Thyroid gland (tissue), 4 donors: ENCODE data around the gene SMC3.

Source experiments
- POLR2A ChIP-seq, 2 donors: fragments of 450-650 bp; IDR thresholded peaks; one replicate each; pipeline ENCODE4 v1.6.1; 2017; ENCODE audit warnings: antibody characterized with exemption in 2 of 2, mild to moderate bottlenecking in 2 of 2, moderate library complexity in 1 of 2
- TF ChIP-seq, protein P1 (sequence below), 6 experiments: fragments of 200-600 bp in 3 of 6; fragments of 450-650 bp in 3 of 6; sonication (generic) in 3 of 6; IDR thresholded peaks; one replicate each; pipeline ENCODE4 v1.5.1; 2016 to 2019; ENCODE audit warnings: antibody characterized with exemption in 6 of 6, mild to moderate bottlenecking in 2 of 6, inconsistent platforms in 1 of 6, moderate library complexity in 1 of 6

GRCh38 chr10:110553905-110554304, 13.6 kb upstream of the SMC3 start:
- TF ChIP-seq, protein P1, sequence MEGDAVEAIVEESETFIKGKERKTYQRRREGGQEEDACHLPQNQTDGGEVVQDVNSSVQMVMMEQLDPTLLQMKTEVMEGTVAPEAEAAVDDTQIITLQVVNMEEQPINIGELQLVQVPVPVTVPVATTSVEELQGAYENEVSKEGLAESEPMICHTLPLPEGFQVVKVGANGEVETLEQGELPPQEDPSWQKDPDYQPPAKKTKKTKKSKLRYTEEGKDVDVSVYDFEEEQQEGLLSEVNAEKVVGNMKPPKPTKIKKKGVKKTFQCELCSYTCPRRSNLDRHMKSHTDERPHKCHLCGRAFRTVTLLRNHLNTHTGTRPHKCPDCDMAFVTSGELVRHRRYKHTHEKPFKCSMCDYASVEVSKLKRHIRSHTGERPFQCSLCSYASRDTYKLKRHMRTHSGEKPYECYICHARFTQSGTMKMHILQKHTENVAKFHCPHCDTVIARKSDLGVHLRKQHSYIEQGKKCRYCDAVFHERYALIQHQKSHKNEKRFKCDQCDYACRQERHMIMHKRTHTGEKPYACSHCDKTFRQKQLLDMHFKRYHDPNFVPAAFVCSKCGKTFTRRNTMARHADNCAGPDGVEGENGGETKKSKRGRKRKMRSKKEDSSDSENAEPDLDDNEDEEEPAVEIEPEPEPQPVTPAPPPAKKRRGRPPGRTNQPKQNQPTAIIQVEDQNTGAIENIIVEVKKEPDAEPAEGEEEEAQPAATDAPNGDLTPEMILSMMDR (IDR thresholded peaks at IDR 0.05) = no peak
- TF ChIP-seq POLR2A (IDR thresholded peaks at IDR 0.05) = no peak
